Stimulated activated CD4-positive, alpha-beta T cell treated with anti-CD3 and anti-CD28 coated beads, Interleukin-1b, Interleukin-23, amount 100 ng/mL, for 24 hours (primary cell): ENCODE data around the gene MIDN.

Experiments
- DNase-seq, 4 experiments: peaks; one replicate each; pipeline ENCODE4 v3.0.0-alpha.2; 2020; ENCODE audit warnings: low read depth in 4 of 4, low spot score in 1 of 4

Gene MIDN

DNA sequence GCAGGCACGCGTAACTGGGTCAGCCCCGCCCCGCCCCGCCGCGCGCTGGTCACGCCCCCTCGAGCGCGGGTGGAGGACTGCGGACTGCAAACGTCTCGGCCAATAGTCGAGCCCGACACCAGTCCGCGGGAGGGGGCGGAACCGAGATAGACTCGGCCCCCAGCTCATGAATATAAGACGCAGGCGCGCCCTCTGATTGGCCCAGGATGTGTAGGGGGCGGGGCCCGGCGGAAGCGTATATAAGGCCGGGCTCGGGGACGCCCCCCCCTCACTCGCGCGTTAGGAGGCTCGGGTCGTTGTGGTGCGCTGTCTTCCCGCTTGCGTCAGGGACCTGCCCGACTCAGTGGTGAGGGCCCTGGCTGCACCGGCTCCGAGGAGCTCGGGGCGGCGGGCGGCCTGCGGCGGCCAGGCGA lies 20.7 kb downstream of the MIDN start, which contains the start of gene CIRBP:
Gene CIRBP (plus strand): TSS at position 268 of the 413 bp plus-strand sequence. CDS start 1,602 bp downstream, outside the sequence.
- DNase-seq: peak; percentile 95 to 100 (median 98)

- peak in 3 of 4 experiments; percentile 72 to 81 (median 78) for DNase-seq
These were observed 21.3 kb downstream of the MIDN start for GRCh38 chr19:1269478-1270212.

GRCh38 chr19:1270213-1270853 lies 21.9 kb downstream of the MIDN start:
- no peak for DNase-seq

- no peak for DNase-seq
These were observed 22.6 kb downstream of the MIDN start for GRCh38 chr19:1270854-1271527.

DNA sequence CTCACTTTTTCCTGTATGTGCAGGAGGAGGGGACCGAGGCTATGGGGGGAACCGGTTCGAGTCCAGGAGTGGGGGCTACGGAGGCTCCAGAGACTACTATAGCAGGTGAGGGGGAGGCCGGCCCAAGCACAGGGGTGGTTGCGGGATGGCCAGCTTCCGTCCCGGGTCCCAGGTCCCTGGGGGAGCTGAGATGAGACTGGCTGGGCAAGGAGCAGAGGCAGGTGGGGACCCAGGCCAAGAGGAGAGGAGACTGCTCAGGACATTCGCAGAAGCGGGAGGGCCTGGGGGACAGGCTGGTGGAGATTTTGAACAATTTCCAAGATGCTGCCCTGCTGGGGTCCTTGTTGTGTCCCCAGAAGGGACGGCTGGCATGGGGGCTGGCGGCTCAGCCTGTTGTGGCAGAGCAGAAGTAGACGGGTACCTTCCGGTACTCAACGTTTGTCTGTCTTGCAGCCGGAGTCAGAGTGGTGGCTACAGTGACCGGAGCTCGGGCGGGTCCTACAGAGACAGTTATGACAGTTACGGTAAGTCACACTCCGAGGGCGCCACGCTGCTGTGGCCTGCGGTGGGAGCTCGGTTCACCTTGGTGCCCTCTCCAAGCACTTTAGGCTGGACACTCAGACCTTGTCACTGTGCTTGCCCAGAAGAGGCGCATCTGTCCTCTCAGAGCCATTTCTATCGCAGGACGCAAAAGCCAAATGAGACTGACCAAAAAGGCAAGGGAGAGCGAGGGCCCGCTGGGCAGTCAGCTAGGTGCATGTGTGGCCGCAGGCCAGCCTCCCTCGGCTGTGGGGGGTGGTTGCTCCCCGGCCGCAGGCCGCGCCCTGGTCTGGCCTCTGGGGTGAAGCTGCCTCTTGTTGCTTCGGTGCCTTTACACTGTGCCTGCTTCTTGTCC lies 23.4 kb downstream of the MIDN start:
- DNase-seq: no peak

- DNase-seq: no peak
These were observed 24.3 kb downstream of the MIDN start for GRCh38 chr19:1272423-1273262.

DNA sequence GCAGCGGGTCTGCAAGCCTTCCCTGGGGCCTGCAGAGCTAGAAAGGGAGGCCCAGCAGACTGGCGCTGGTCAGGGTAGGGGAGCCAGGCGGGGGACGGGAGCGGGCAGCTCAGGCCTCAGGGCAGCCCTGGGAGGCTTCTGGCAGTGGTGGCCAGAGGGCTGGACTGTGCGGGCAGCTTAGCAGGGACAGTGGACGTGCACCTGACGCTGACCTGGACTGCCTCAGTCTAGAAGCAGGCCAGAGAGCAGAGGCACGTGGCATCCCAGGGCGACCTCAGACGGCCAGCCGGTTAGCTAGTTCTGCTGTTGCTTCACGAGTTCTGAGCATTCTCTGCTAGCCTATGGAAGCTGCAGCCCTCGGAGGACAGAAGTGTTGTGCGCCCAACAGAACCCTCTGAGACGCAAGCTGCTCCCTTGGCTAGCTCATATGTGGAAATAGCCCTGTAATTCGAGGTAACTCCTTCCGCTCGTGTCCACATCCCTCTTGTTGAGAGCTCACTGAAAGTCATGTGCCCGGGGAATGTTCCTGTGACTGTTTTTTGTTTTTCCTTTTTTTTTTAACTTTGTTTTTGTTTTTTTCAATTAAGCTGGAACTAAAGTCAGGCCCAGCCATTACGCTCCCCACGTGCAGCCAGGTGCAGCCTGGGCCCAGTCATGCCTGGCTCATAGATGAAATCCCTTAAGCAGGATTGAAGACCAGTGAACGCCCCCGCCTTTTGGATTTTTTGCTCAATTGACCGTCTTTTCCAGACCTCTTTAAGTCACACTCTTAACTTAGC lies 25.1 kb downstream of the MIDN start:
- no peak for DNase-seq

GRCh38 chr19:1274081-1274851 lies 25.9 kb downstream of the MIDN start:
- no peak for DNase-seq

GRCh38 chr19:1274852-1275259 lies 26.5 kb downstream of the MIDN start:
- DNase-seq: no peak

GRCh38 chr19:1275260-1275975 lies 27.0 kb downstream of the MIDN start, which contains the start of gene FAM174C:
Gene FAM174C (plus strand): TSS chr19:1275530. CDS start chr19:1275550, 20 bp downstream.
- DNase-seq: peak; percentile 87 to 96 (median 93)

DNA sequence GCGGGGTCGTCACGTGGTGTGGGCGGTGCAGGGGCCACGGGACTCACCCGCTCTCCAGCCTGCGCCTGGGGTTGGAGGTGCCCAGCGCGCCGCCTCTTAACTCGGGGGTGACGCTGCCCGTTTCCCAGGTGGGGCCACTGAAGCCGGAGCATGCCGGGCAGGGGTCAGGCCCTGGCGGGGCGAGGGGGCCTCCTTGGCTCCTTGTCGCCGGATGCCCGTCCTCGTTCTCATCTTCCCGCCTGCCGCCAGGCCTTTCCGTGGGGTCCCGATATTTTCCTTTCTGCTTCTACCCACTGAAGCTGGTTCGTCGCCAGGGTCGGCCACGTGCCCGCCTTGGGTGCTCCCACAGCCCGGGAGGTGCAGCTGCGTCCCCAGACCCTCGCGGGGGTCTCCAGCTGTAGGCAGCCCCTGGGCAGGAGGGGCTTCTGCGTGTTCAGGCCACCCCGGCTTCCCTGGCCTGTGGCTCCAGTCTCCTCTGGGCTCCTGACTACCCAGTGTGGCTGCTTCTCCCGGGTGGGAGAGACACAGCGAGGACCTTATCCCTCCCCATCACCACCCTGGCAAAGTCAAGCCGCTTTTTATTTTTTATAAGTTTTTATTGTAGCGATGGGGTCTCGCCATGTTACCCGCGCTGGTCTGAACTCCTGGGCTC lies 27.7 kb downstream of the MIDN start:
- no peak for DNase-seq

DNA sequence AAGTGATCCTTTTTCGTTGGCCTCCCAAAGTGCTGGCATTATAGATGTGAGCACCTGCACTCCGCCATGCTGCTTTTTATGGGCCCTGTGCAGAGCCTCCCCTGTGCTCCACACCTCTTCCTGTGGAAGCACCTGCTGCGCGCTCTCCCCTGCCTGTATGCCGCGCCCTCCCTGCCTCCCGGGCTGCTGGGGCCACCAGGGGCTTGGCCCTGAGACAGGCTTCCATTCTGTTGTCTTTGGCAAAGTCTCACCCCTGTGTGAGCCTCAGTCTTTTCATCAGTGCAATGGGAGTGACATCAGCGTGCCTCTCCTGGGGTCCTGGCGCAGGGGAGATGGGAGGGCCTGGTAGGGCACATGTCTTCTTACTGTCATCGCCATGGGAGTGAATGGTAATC lies 28.2 kb downstream of the MIDN start:
- no peak for DNase-seq

DNA sequence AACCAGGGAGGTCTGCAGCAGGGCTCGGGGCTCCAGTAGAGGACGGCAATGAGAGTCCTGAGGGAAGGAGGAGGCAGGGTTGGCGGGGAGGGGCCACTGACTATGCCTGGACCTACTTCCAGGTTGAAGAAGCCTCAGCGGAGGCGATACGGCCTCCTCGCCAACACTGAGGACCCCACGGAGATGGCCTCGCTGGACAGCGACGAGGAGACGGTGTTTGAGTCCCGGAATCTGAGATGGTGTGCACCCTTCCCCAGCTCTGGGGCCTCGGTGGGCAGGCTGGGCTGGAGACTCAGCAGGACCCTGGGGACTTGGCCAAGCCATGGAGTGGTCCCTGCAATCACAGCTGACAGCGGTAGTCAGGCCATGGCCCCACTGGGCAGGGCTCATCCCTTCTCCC lies 28.7 kb downstream of the MIDN start:
- DNase-seq: no peak

DNA sequence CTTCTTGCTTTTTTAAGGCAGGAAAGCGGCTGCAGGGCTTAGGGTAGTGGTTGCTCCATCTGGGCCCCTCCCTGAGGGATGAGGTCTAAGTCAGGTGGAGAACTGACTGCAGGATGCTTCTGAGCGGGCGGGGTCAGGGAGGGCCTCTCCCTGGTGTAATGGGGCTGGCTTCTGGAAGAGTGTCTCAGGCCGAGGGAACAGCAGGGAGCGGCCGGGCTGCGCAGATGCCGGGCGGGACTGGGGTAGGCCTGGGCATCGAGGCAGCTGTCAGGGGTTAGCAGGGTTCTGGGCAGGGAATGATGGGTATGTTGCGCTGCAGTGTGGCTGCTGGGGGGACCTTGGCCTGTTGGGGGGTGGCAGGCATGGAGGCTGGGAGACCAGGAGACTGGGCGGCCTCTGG lies 29.7 kb downstream of the MIDN start:
- no peak for DNase-seq

GRCh38 chr19:1278713-1279660 lies 30.6 kb downstream of the MIDN start:
- DNase-seq: no peak

GRCh38 chr19:1279782-1280341 lies 31.5 kb downstream of the MIDN start:
- DNase-seq: peak in 3 of 4 experiments; percentile 65 to 67 (median 66)
